Kidney (tissue), 14 donors: ENCODE results near the gene TMEM45A. TPM values are rescaled to one million over a fixed set of nuclear protein-coding genes. Genes with fewer than 3 reads are reported as not detected.

Experiments used
- DNase-seq, 5 donors: peaks; one replicate each; pipeline ENCODE4 v3.0.0-alpha.2; 2013 to 2020
- FAIRE-seq: peaks from 2 replicates; lab custom pipeline; 2012; peaks lifted over from hg19 to GRCh38; lab: Jason Lieb, UNC
- H3K27ac ChIP-seq, 2 donors: one replicate each; pipeline ENCODE4 v1.7.0; 2013; ENCODE audit warnings: low read depth in 2 of 2, low read length in 2 of 2, inconsistent platforms in 1 of 2
- H3K27me3 ChIP-seq: one replicate; pipeline ENCODE4 v1.7.1; 2013; ENCODE audit warnings: low read length, inconsistent platforms; ENCODE audit not compliant: control insufficient read depth, insufficient read depth
- H3K36me3 ChIP-seq, 3 donors: one replicate each; pipeline versions ENCODE4 v1.7.0 to v1.7.1; 2013; ENCODE audit warnings: low read length in 3 of 3, control low read depth in 1 of 3, inconsistent platforms in 1 of 3; ENCODE audit not compliant: insufficient read depth in 3 of 3, control insufficient read depth in 2 of 3
- H3K4me1 ChIP-seq, 3 donors: one replicate each; pipeline versions ENCODE4 v1.7.0 to v1.7.1; 2013; ENCODE audit warnings: low read length in 3 of 3, inconsistent platforms in 1 of 3, low read depth in 1 of 3; ENCODE audit not compliant: control insufficient read depth in 2 of 3, insufficient read depth in 2 of 3
- H3K4me3 ChIP-seq, 3 donors: one replicate each; pipeline versions ENCODE4 v1.7.0 to v1.8.1; 2013; ENCODE audit warnings: low read length in 3 of 3, control low read depth in 1 of 3, inconsistent platforms in 1 of 3
- H3K9ac ChIP-seq, 3 donors: one replicate each; pipeline versions ENCODE4 v1.7.0 to v1.7.1; 2013; ENCODE audit warnings: low read length in 3 of 3, control low read depth in 1 of 3, inconsistent platforms in 1 of 3
- H3K9me3 ChIP-seq, 3 donors: one replicate each; pipeline versions ENCODE4 v1.7.0 to v1.7.1; 2013; ENCODE audit warnings: low read length in 3 of 3, control low read depth in 1 of 3, inconsistent platforms in 1 of 3; ENCODE audit not compliant: control insufficient read depth in 2 of 3, insufficient read depth in 1 of 3
- intact Hi-C: fragments of 100-400 bp; cut with DNase I; formaldehyde crosslinking; loops from one replicate; pipeline ENCODE4 v1.11.1; 2022
- polyA plus RNA-seq: library from polyadenylated mRNA; stranded (reverse); fragments of 350-450 nt; fragmentation: Illumina TruSeq; extraction: RNeasy Lipid Tissue Mini Kit (QIAGEN cat#74804); gene quantifications from one replicate; pipeline ENCODE4 v1.2.3, GENCODE V29; 2014; ENCODE audit warnings: low read depth, low replicate concordance; ENCODE audit not compliant: insufficient read depth
- total RNA-seq: library from RNA; stranded (reverse); fragmentation: NEBNext Ultra II Directional; extraction: Animal tissue kit (Norgen Biotek cat#: 25700); gene quantifications from one replicate; pipeline ENCODE4 v1.2.1, GENCODE V29; 2021
- TF ChIP-seq, protein P1 (sequence below): IDR thresholded peaks from 3 replicates; pipeline ENCODE4 v1.5.1; 2012; ENCODE audit warnings: mild to moderate bottlenecking, moderate library complexity, borderline replicate concordance; ENCODE audit not compliant: insufficient read depth; ENCODE audit errors: extremely low read depth
- donor health status: control.
- donor health status: control.
- donor health status: control.
- donor health status: control.
- donor health status: control.
- donor health status: DM: yes; HTN: yes; CAD: no.
- donor health status: Normal renal cell carcinoma (clear cell type).

The TMEM45A gene
- total and polyA plus RNA-seq, 2 donors from 2014 or later, result 3.4 to 4.6 TPM

DNA sequence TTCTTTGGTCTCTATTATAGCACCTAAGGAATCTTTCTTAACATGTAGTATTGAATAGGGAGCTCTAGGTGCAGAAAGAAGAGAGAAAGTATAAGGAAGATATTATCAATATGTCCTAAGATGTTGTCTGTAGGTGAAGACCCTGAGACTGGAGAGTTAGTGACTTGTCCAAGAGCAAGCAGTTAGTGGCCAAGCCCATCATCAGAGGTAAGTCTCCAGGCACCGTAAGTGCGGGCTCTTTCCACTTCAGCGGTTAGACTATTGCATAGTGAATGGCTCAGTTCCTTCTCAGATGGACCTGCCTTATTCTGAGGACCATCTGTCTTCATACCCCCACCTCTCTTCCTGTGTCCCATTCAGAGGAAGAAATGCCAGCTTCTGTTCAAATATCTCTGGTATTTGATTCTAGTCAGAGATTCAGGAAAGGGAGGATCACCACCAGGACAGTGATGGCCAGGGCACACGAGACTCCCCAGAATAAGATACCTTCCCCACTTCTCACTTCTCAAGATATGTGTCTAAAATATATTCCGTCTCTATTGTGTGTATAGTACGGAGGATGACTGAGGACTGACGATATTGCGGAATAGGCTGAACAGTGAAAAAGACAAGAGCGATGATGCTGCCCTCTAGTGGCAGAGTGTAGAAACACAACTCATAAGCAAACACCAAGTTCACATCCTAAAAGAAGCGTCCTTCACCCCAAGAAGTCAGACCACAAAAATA lies 97.9 kb downstream of the TMEM45A start:
- DNase-seq (peak in 3 of 5 donors; percentile 49 to 88 (median 78)), FAIRE-seq (peak; percentile 82)
- intact Hi-C loops, result no loop called here
- Histone ChIP-seq H3K4me3 (peak overlapping the region in 2 of 3 donors; percentile 10 to 37), H3K4me1 (peaks cover 0 to 2% (median 0%) of the 10 kb centered on the region in 3 donors), H3K36me3 (no peaks in the 10 kb centered on the region), H3K9me3 (no peaks in the 10 kb centered on the region), H3K27ac (no peak overlapping the region), H3K27me3 (no peaks in the 10 kb centered on the region), H3K9ac (no peak overlapping the region)
- TF ChIP-seq, protein P1, sequence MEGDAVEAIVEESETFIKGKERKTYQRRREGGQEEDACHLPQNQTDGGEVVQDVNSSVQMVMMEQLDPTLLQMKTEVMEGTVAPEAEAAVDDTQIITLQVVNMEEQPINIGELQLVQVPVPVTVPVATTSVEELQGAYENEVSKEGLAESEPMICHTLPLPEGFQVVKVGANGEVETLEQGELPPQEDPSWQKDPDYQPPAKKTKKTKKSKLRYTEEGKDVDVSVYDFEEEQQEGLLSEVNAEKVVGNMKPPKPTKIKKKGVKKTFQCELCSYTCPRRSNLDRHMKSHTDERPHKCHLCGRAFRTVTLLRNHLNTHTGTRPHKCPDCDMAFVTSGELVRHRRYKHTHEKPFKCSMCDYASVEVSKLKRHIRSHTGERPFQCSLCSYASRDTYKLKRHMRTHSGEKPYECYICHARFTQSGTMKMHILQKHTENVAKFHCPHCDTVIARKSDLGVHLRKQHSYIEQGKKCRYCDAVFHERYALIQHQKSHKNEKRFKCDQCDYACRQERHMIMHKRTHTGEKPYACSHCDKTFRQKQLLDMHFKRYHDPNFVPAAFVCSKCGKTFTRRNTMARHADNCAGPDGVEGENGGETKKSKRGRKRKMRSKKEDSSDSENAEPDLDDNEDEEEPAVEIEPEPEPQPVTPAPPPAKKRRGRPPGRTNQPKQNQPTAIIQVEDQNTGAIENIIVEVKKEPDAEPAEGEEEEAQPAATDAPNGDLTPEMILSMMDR, result peak; percentile 86

DNA sequence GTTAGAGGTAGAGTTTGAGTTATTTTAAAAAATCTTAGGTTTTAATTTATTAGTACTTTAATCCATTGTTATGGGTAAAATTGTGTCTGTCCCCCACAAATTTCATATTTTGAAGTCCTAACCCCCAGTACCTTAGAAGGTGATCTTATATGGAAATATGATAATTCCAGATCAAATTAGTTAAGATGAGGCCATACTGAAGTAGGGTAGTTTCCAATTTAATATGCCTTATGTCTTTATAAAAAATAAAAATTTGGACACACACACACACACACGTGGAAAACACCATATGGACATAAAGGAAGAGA lies 98.4 kb downstream of the TMEM45A start:
- no peaks in the 10 kb centered on the region for H3K9me3 ChIP-seq
- H3K4me3 ChIP-seq, result peak overlapping the region in 1 of 3 donors; percentile 20
- DNase-seq (no peak), FAIRE-seq (no peak)
- intact Hi-C loops, result no loop called here
- H3K36me3 ChIP-seq, result no peaks in the 10 kb centered on the region
- no peaks in the 10 kb centered on the region for H3K27me3 ChIP-seq
- peaks cover 0 to 2% (median 0%) of the 10 kb centered on the region in 3 donors for H3K4me1 ChIP-seq
- no peak overlapping the region for H3K27ac ChIP-seq
- TF ChIP-seq, protein P1, result no peak
- no peak overlapping the region for H3K9ac ChIP-seq

DNA sequence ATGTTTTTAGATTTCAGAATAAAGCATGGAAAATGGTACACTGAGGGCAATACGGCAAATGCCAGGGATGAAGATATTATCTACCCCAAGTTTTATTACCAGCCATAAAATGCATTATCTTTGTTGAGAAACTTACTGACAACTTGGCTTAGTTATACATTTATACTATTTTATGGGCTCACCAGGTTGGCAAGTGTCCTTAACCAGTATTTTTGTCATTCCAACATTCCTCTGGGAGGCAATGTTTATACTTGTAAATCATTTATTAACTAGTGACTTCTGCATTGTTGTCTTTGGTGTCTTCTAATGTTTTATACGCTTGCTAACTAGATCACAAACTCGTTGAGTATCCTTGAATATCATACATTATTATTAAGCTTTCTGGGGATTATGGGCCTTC lies 99.0 kb downstream of the TMEM45A start:
- DNase-seq, result peak in 1 of 5 donors; percentile 16
- H3K36me3 ChIP-seq, result no peaks in the 10 kb centered on the region
- H3K4me3 ChIP-seq, result peak overlapping the region in 1 of 3 donors; percentile 20
- no peak overlapping the region for H3K27ac ChIP-seq
- no peak overlapping the region for H3K9ac ChIP-seq
- no peaks in the 10 kb centered on the region for H3K27me3 ChIP-seq
- TF ChIP-seq, protein P1, result no peak
- H3K9me3 ChIP-seq, result no peaks in the 10 kb centered on the region
- peaks cover 0 to 2% (median 0%) of the 10 kb centered on the region in 3 donors for H3K4me1 ChIP-seq
- intact Hi-C loops, result no loop called here
- FAIRE-seq, result peak; percentile 78
